ENCODE results near the gene MEIS1. TPM values are rescaled to one million over a fixed set of nuclear protein-coding genes. Genes with fewer than 3 reads are reported as not detected.

The MEIS1 gene
- total RNA-seq, 2 experiments from 2014 or later: not detected

GRCh38 chr2:66495788-66496640, 61.1 kb downstream of the MEIS1 start:
- no peak for ATAC-seq
- no peaks in the 10 kb centered on the region for H3K27me3 Mint-ChIP-seq (ENCODE audit: low read depth)
- H3K4me3 Mint-ChIP-seq: no peak overlapping the region
- no peaks in the 10 kb centered on the region for H3K4me1 Mint-ChIP-seq (ENCODE audit: low read depth)
- H3K9me3 Mint-ChIP-seq (ENCODE audit: insufficient read depth): no peaks in the 10 kb centered on the region
- no peak for DNase-seq
- no peaks in the 10 kb centered on the region for H3K36me3 Mint-ChIP-seq (ENCODE audit: low read depth)
- no peak overlapping the region for H3K27ac Mint-ChIP-seq
- ChIA-PET POLR2A (no interaction called here), CTCF (no interaction called here)

DNA sequence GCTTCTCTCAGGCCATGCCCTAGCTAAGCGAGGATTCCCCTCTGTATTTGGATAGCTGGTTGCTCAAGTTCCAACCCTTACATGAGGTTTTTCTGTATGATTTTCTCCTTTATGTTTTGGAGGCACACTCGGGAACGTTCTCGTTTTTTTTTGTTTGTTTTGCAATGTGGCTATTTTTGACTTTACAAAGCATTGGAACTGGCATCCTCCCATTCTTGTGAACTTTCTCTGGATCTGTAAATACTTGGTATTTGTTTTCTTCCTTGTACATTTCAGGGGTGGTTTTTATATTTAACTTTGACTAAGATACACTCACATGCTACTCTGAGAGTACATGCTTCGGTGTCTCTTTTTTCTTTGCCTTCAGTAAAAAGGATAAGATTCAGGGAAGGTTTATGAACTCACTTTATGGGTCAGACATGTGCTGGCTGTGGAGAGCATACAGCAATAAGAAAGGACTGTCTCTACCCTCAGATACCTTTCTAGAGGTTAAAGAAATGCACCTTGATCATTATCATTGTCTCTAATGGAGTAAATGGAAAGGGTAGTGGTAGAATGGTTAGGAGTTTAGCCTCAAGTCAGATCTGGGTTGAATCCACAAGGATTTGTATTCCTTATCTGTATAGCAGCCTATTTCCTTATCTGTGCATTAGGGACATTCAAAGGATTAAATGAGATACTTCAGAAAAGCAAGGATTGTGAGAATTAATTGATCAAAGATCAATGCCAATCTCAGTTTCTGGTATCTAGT, 61.9 kb downstream of the MEIS1 start:
- H3K4me3 Mint-ChIP-seq: no peak overlapping the region
- no peaks in the 10 kb centered on the region for H3K36me3 Mint-ChIP-seq (ENCODE audit: low read depth)
- DNase-seq: no peak
- ChIA-PET CTCF (no interaction called here), POLR2A (no interaction called here)
- ATAC-seq: no peak
- H3K27ac Mint-ChIP-seq: no peak overlapping the region
- no peaks in the 10 kb centered on the region for H3K4me1 Mint-ChIP-seq (ENCODE audit: low read depth)
- H3K27me3 Mint-ChIP-seq (ENCODE audit: low read depth): no peaks in the 10 kb centered on the region
- no peaks in the 10 kb centered on the region for H3K9me3 Mint-ChIP-seq (ENCODE audit: insufficient read depth)

GRCh38 chr2:66497431-66498288, 62.7 kb downstream of the MEIS1 start:
- H3K36me3 Mint-ChIP-seq (ENCODE audit: low read depth): no peaks in the 10 kb centered on the region
- ChIA-PET POLR2A (no interaction called here), CTCF (no interaction called here)
- no peaks in the 10 kb centered on the region for H3K27me3 Mint-ChIP-seq (ENCODE audit: low read depth)
- H3K9me3 Mint-ChIP-seq (ENCODE audit: insufficient read depth): no peaks in the 10 kb centered on the region
- H3K4me3 Mint-ChIP-seq: no peak overlapping the region
- no peak for ATAC-seq
- H3K27ac Mint-ChIP-seq: no peak overlapping the region
- DNase-seq: no peak
- no peaks in the 10 kb centered on the region for H3K4me1 Mint-ChIP-seq (ENCODE audit: low read depth)

- Mint-ChIP-seq H3K27ac (no peak overlapping the region), H3K4me3 (no peak overlapping the region), H3K36me3 (ENCODE audit: low read depth) (no peaks in the 10 kb centered on the region), H3K4me1 (ENCODE audit: low read depth) (no peaks in the 10 kb centered on the region), H3K9me3 (ENCODE audit: insufficient read depth) (no peaks in the 10 kb centered on the region), H3K27me3 (ENCODE audit: low read depth) (no peaks in the 10 kb centered on the region)
- no peak for ATAC-seq
- CTCF ChIA-PET: no interaction called here
- DNase-seq: no peak
- POLR2A ChIA-PET: no interaction called here
Measured at GRCh38 chr2:66498289-66498975, 63.5 kb downstream of the MEIS1 start.

- no peaks in the 10 kb centered on the region for H3K4me1 Mint-ChIP-seq (ENCODE audit: low read depth)
- ChIA-PET POLR2A (no interaction called here), CTCF (no interaction called here)
- H3K36me3 Mint-ChIP-seq (ENCODE audit: low read depth): no peaks in the 10 kb centered on the region
- H3K4me3 Mint-ChIP-seq: no peak overlapping the region
- no peaks in the 10 kb centered on the region for H3K9me3 Mint-ChIP-seq (ENCODE audit: insufficient read depth)
- ATAC-seq (no peak), DNase-seq (no peak)
- H3K27ac Mint-ChIP-seq: no peak overlapping the region
- no peaks in the 10 kb centered on the region for H3K27me3 Mint-ChIP-seq (ENCODE audit: low read depth)
Measured at GRCh38 chr2:66501267-66501666, 66.3 kb downstream of the MEIS1 start.

DNA sequence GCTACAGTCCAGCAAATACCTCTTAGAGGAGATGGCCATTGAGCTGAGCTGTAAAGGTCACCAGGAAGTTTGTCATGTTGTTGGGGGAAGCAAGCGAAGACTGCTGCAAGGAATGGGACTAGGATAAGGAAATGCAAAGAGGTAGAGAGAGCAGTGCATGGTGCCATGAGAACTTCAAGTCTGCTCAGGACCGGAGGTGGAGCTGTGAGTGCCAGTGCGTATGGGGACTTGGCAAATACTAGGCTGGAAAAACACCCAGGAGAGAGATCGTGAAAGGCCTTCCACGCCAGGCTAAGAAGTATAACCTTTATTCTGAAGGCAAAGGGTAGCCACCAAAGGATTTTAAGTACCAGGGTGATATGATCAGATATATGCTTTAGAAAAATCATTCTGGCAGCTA, 71.3 kb downstream of the MEIS1 start:
- Mint-ChIP-seq H3K4me1 (ENCODE audit: low read depth) (no peaks in the 10 kb centered on the region), H3K27ac (no peak overlapping the region), H3K36me3 (ENCODE audit: low read depth) (no peaks in the 10 kb centered on the region), H3K27me3 (ENCODE audit: low read depth) (no peaks in the 10 kb centered on the region), H3K9me3 (ENCODE audit: insufficient read depth) (no peaks in the 10 kb centered on the region), H3K4me3 (no peak overlapping the region)
- ChIA-PET POLR2A (no interaction called here), CTCF (no interaction called here)
- no peak for DNase-seq
- ATAC-seq: no peak

GRCh38 chr2:66507673-66508201, 72.8 kb downstream of the MEIS1 start:
- H3K36me3 Mint-ChIP-seq (ENCODE audit: low read depth): no peaks in the 10 kb centered on the region
- H3K4me3 Mint-ChIP-seq: no peak overlapping the region
- CTCF ChIA-PET: no interaction called here
- H3K27me3 Mint-ChIP-seq (ENCODE audit: low read depth): no peaks in the 10 kb centered on the region
- no peak overlapping the region for H3K27ac Mint-ChIP-seq
- POLR2A ChIA-PET: no interaction called here
- no peaks in the 10 kb centered on the region for H3K4me1 Mint-ChIP-seq (ENCODE audit: low read depth)
- DNase-seq: no peak
- ATAC-seq: no peak
- no peaks in the 10 kb centered on the region for H3K9me3 Mint-ChIP-seq (ENCODE audit: insufficient read depth)

DNA sequence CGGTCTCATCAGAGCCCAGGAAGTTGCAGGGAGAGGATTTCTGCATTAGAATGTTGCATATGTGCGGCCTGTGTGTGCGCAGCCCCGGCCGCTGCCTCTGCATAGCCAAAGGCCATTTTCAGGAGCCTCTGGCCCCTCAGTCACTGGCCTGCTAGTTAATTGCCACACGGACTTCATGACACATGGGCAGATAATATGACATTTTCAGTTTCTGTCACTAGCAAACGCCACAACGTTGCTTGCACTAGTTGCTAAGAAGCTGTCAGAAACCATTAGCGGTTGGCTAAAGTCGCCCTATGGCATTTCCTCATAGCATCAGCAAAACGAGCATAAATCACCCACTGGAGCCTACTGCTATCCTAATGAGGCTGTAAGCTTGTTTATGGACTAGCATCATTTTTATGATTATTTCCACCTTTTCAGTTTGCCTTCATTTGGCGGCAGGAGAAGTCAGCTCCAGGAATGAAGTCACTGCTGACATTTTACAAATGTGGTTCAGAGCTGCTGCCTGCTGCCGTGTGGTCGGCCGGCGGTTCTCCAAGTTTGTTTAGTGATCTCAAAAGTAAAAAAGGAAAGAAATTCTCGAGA, 73.7 kb downstream of the MEIS1 start:
- H3K4me1 Mint-ChIP-seq (ENCODE audit: low read depth): no peaks in the 10 kb centered on the region
- ChIA-PET POLR2A (no interaction called here), CTCF (no interaction called here)
- no peaks in the 10 kb centered on the region for H3K27me3 Mint-ChIP-seq (ENCODE audit: low read depth)
- DNase-seq (no peak), ATAC-seq (no peak)
- H3K27ac Mint-ChIP-seq: no peak overlapping the region
- no peaks in the 10 kb centered on the region for H3K9me3 Mint-ChIP-seq (ENCODE audit: insufficient read depth)
- H3K4me3 Mint-ChIP-seq: no peak overlapping the region
- no peaks in the 10 kb centered on the region for H3K36me3 Mint-ChIP-seq (ENCODE audit: low read depth)

DNA sequence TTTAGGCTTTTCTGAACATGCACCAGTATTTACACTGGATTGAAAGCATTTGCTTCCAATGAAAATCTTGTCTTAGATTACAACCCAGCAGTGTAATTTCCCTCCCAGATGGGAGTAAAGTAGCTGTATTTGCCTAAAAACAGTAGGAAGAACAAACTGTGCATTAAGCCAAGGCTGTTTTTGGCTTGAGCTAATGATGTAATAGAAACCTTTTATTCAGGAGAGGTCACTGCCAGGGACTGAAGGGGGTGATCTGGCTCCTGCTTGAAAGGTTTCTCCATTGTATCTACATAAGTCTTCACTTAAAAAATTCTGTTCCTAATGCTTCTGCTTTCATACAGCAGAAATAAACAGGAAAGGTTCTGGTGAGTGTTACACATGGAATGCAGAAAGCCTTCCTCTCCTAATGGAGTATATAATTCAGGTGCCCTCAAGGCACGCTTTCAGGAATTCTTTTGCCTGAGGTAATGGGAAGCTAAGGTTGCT, 74.4 kb downstream of the MEIS1 start:
- no peaks in the 10 kb centered on the region for H3K4me1 Mint-ChIP-seq (ENCODE audit: low read depth)
- H3K36me3 Mint-ChIP-seq (ENCODE audit: low read depth): no peaks in the 10 kb centered on the region
- H3K9me3 Mint-ChIP-seq (ENCODE audit: insufficient read depth): no peaks in the 10 kb centered on the region
- H3K4me3 Mint-ChIP-seq: no peak overlapping the region
- no peak for ATAC-seq
- DNase-seq: no peak
- no peaks in the 10 kb centered on the region for H3K27me3 Mint-ChIP-seq (ENCODE audit: low read depth)
- ChIA-PET POLR2A (no interaction called here), CTCF (no interaction called here)
- H3K27ac Mint-ChIP-seq: no peak overlapping the region

DNA sequence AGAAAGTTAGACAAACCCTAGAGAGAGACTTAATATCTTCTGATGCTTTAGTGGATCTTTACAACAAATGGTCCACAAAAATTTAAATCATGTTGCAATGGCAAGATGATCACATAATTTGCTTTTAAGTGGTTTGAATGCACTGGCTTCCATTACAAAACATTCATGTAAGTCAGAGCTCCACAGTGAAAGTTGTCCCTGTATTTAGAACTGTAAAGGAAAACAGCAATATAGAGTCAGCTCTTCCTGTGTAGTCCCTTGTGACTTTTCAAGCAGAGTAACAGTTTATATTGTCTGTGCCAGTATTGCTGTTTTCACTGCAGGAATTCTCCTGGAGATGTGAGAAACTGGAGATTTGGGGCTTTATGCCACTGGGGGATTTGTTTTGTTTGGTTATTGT, 77.7 kb downstream of the MEIS1 start:
- POLR2A ChIA-PET: no interaction called here
- CTCF ChIA-PET: no interaction called here
- H3K27me3 Mint-ChIP-seq (ENCODE audit: low read depth): no peaks in the 10 kb centered on the region
- no peak overlapping the region for H3K4me3 Mint-ChIP-seq
- H3K36me3 Mint-ChIP-seq (ENCODE audit: low read depth): no peaks in the 10 kb centered on the region
- no peaks in the 10 kb centered on the region for H3K4me1 Mint-ChIP-seq (ENCODE audit: low read depth)
- H3K9me3 Mint-ChIP-seq (ENCODE audit: insufficient read depth): no peaks in the 10 kb centered on the region
- ATAC-seq (no peak), DNase-seq (no peak)
- H3K27ac Mint-ChIP-seq: no peak overlapping the region

GRCh38 chr2:66515743-66516142, 80.8 kb downstream of the MEIS1 start:
- CTCF ChIA-PET: no interaction called here
- POLR2A ChIA-PET: no interaction called here
- Mint-ChIP-seq H3K27ac (no peak overlapping the region), H3K4me3 (no peak overlapping the region), H3K27me3 (ENCODE audit: low read depth) (no peaks in the 10 kb centered on the region), H3K4me1 (ENCODE audit: low read depth) (no peaks in the 10 kb centered on the region), H3K9me3 (ENCODE audit: insufficient read depth) (no peaks in the 10 kb centered on the region), H3K36me3 (ENCODE audit: low read depth) (no peaks in the 10 kb centered on the region)
- no peak for DNase-seq
- ATAC-seq: no peak

All from activated CD8-positive, alpha-beta T cell treated with anti-CD3 and anti-CD28 coated beads, Interleukin-2, amount 10 ng/mL, durations not matched to agents 7 days and 5 days (primary cell).